Suprapubic skin (tissue), 4 donors: Measurements from ENCODE around the gene CTXN1. TPM values are rescaled to one million over a fixed set of nuclear protein-coding genes. Genes with fewer than 3 reads are reported as not detected.

Source experiments
- DNase-seq, 2 donors: peaks; one replicate each; pipeline ENCODE4 v3.0.0-alpha.2; 2019; ENCODE audit warnings: low spot score in 2 of 2
- H3K27ac ChIP-seq: fragments of 200-600 bp; sonication (generic); one replicate; pipeline ENCODE4 v1.5.1; 2019
- H3K27me3 ChIP-seq: fragments of 200-600 bp; sonication (generic); one replicate; pipeline ENCODE4 v1.5.1; 2019
- H3K36me3 ChIP-seq: fragments of 200-600 bp; sonication (generic); one replicate; pipeline ENCODE4 v1.5.1; 2019
- H3K4me1 ChIP-seq: fragments of 200-600 bp; sonication (generic); one replicate; pipeline ENCODE4 v1.5.1; 2019
- H3K4me3 ChIP-seq: fragments of 200-600 bp; sonication (generic); one replicate; pipeline ENCODE4 v1.5.1; 2019; ENCODE audit warnings: mild to moderate bottlenecking
- H3K9me3 ChIP-seq: fragments of 200-600 bp; sonication (generic); one replicate; pipeline ENCODE4 v1.5.1; 2019
- CTCF ChIP-seq, 2 donors: fragments of 200-600 bp in 1 of 2; fragments of 450-650 bp in 1 of 2; sonication (generic) in 1 of 2; IDR thresholded peaks; one replicate each; pipeline ENCODE4 v1.5.1; 2016 to 2019; ENCODE audit warnings: antibody characterized with exemption in 2 of 2, mild to moderate bottlenecking in 1 of 2, moderate library complexity in 1 of 2
- EP300 ChIP-seq: sonication (generic); formaldehyde crosslinking; IDR thresholded peaks from one replicate; pipeline ENCODE4 v1.6.1; 2017; ENCODE audit warnings: antibody characterized with exemption
- POLR2A ChIP-seq, 2 donors: fragments of 450-650 bp; IDR thresholded peaks; one replicate each; pipeline ENCODE4 v1.6.1; 2017; ENCODE audit warnings: antibody characterized with exemption in 2 of 2, mild to moderate bottlenecking in 2 of 2, moderate library complexity in 2 of 2
- POLR2AphosphoS5 ChIP-seq, 3 donors: sonication (generic); formaldehyde crosslinking; IDR thresholded peaks; one replicate each; pipeline ENCODE4 v1.6.1; 2017; ENCODE audit warnings: antibody characterized with exemption in 3 of 3
- WGBS: methylation state at CpG from one replicate; pipeline ENCODE4 v1.1.5; 2018; 5-methylcytosine and 5-hydroxymethylcytosine counted together
- total RNA-seq, 4 donors: library from RNA; depleted of rRNA; stranded (reverse); fragments of >200 nt; gene quantifications; one replicate each; pipeline ENCODE4 v1.1.0, GENCODE V29; 2016

The CTXN1 gene
- total RNA-seq, 4 donors from 2014 or later: 1.2 to 3.6 (median 2.6) TPM

DNA sequence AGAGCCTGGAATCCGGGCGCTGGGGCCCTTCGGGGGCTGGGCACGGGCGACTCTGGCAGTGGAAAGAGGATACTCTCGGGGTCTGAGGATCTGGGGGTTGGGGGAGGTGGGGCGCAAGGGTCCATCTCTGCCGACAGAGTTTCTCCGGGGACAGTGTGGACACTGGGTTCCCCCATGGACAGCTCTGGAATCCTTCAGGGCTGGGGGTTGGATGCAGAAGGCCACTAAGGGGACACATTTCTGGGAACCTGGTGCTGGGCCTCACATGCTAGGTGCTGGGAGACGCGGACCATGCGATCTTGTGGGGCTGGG lies 9.0 kb downstream of the CTXN1 start:
- TF ChIP-seq CTCF (IDR thresholded peaks at IDR 0.05): no peak
- TF ChIP-seq POLR2AphosphoS5 (IDR thresholded peaks at IDR 0.05): no peak
- TF ChIP-seq POLR2A (IDR thresholded peaks at IDR 0.05): no peak
- no peak for TF ChIP-seq EP300
- Histone ChIP-seq H3K27me3 (peaks cover 50% of the 10 kb centered on the region), H3K4me1 (peaks cover 60% of the 10 kb centered on the region), H3K36me3 (peaks cover 16% of the 10 kb centered on the region), H3K27ac (no peak overlapping the region), H3K9me3 (no peaks in the 10 kb centered on the region), H3K4me3 (peak overlapping the region; percentile 45)
- no CpG with 5 or more reads among the region's 12 CpGs for whole genome bisulfite sequencing
- peak in 1 of 2 donors; percentile 68 for DNase-seq

DNA sequence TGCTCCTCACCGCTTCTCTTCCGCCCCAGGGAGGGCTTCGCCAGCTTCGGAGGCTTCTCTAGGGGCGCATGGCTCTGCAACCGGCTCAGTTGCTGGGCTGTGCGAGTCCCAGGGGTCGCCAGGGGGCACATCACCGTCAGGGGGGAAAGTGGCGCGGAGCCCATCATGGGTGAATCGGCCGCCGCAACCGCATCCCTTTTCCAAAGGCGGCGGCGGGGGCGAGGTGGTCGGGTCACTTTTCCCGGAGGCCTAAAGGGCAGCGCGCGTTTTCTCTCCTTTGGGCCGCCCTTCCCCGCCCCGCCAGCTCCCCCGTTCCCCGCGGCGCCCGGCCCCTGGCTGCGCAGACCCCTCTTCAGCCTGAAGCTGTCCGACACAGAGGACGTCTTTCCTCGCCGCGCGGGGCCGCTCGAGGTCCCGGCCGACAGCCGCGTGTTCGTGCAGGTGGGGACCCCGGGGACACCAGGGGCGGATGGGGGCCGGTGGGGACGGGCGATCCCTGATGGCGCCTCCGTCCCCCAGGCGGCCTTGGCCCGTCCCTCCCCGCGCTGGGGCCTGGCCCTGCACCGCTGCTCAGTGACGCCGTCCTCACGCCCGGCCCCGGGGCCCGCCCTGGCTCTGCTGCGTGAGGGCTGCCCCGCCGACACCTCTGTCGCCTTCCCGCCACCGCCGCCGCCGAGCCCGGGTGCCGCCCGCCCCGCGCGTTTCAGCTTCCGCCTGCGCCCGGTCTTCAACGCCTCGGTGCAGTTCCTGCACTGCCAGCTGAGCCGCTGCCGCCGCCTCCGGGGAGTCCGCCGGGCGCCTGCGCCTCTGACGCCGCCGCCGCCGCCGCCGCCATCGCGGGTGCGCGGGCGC lies 9.6 kb downstream of the CTXN1 start:
- TF ChIP-seq POLR2A (IDR thresholded peaks at IDR 0.05) (no peak), CTCF (IDR thresholded peaks at IDR 0.05) (no peak), EP300 (no peak), POLR2AphosphoS5 (IDR thresholded peaks at IDR 0.05) (no peak)
- peaks cover 21% of the 10 kb centered on the region for H3K36me3 ChIP-seq
- H3K4me1 ChIP-seq: peaks cover 58% of the 10 kb centered on the region
- 0% methylated on average over 2 of the region's 104 CpGs for WGBS
- no peak overlapping the region for H3K27ac ChIP-seq
- peak in 1 of 2 donors; percentile 71 for DNase-seq
- peak overlapping the region; percentile 45 for H3K4me3 ChIP-seq
- peaks cover 50% of the 10 kb centered on the region for H3K27me3 ChIP-seq
- H3K9me3 ChIP-seq: no peaks in the 10 kb centered on the region

DNA sequence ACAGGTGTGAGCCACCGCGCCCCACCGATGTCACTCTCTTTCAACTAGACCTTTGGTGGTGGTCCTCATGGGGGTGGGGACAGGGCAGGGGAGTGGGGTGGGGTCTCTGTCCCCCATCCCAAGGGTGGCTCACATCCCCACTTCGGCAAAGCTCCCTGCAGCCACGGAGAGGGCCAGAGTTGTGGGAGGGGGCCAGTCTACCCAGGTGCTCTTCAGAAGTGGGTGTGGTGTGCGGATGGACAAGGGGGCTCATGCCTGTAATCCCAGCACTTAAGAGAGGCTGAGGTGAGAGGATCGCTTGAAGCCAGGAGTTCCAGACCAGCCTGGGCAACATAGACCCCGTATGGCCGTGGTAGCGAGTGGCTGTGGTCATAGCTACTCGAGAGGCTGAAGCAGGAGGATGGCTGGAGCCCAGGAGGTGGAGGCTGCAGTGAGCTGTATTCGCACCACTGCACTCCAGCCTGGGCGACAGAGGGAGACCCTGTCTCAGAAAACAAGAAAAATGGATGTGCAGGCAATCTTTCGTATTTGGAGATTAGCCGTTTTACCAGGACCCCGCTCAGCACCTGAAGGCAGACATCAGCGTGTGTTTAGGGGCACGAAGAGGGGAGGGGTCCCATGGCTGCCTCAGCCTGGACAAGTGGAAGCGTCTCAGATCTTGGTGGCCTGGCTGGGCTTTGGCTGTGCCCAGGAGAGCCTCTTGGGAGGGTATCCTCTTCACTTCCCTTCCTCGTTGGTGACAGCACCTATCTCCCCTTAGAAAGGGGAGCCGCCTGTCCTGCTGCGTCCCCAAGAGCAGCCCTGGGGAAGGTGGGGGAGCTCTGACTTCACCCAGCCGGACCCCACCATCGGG lies 10.5 kb downstream of the CTXN1 start:
- Histone ChIP-seq H3K36me3 (peaks cover 29% of the 10 kb centered on the region), H3K4me3 (peak overlapping the region; percentile 45), H3K27me3 (peaks cover 50% of the 10 kb centered on the region), H3K27ac (no peak overlapping the region), H3K9me3 (no peaks in the 10 kb centered on the region), H3K4me1 (peaks cover 56% of the 10 kb centered on the region)
- TF ChIP-seq EP300: no peak
- TF ChIP-seq POLR2A (IDR thresholded peaks at IDR 0.05): no peak
- DNase-seq: no peak
- 48% methylated on average over 21 of the region's 24 CpGs for WGBS

DNA sequence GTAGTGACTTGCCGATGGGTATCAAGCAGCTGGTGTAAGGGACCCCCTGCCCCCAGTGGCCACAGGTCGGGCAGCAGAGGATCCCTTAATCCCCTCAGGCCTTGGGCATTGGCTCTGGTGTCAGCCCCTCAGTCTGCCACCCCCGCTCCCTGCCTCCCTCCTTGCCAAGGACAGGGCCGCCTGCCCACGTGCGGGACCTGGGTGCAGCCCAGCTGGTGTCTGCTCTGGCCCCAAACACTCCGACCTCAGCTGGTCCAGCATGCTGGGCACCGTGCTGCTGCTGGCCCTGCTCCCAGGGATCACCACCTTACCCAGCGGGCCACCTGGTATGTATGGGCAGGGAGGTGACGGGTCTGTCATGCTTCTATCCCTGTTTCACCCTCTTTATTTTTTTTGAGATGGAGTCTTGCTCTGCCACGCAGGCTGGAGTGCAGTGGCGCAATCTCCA lies 11.3 kb downstream of the CTXN1 start, which contains the start of gene TGFBR3L:
TGFBR3L (plus strand) TSS at position 233 of the 448 bp plus-strand sequence.
- peaks cover 51% of the 10 kb centered on the region for H3K4me1 ChIP-seq
- H3K27me3 ChIP-seq: peaks cover 50% of the 10 kb centered on the region
- no peak for DNase-seq
- 60% methylated on average over 10 of the region's 12 CpGs for WGBS
- peaks cover 38% of the 10 kb centered on the region for H3K36me3 ChIP-seq
- no peak for TF ChIP-seq POLR2A (IDR thresholded peaks at IDR 0.05)
- TF ChIP-seq POLR2AphosphoS5 (IDR thresholded peaks at IDR 0.05): no peak
- TF ChIP-seq EP300: no peak
- no peak for TF ChIP-seq CTCF (IDR thresholded peaks at IDR 0.05)
- no peaks in the 10 kb centered on the region for H3K9me3 ChIP-seq
- no peak within 1 kb of the TSS for H3K27ac ChIP-seq
- H3K4me3 ChIP-seq: no peak within 1 kb of the TSS

- TF ChIP-seq CTCF (IDR thresholded peaks at IDR 0.05): no peak
- TF ChIP-seq EP300: no peak
- TF ChIP-seq POLR2AphosphoS5 (IDR thresholded peaks at IDR 0.05): no peak
- TF ChIP-seq POLR2A (IDR thresholded peaks at IDR 0.05): no peak
- no peak overlapping the region for H3K4me3 ChIP-seq
- peaks cover 50% of the 10 kb centered on the region for H3K4me1 ChIP-seq
- H3K9me3 ChIP-seq: no peaks in the 10 kb centered on the region
- 65% methylated on average over 12 of the region's 12 CpGs for WGBS
- DNase-seq: no peak
- H3K36me3 ChIP-seq: peaks cover 43% of the 10 kb centered on the region
- H3K27me3 ChIP-seq: peaks cover 48% of the 10 kb centered on the region
- H3K27ac ChIP-seq: no peak overlapping the region
These were observed 11.8 kb downstream of the CTXN1 start for GRCh38 chr19:7914099-7914498.
